Mesenchymal stem cell (in vitro differentiated cells and primary cell): ENCODE measurements around the gene GRIK2.

Experiments
- DNase-seq: peaks from one replicate; pipeline ENCODE4 v3.0.0-alpha.2; 2013
- H2AFZ ChIP-seq: one replicate; pipeline ENCODE4 v1.6.1; 2013; ENCODE audit warnings: low read depth, mild to moderate bottlenecking, control low read depth, inconsistent platforms, low read length, moderate library complexity
- H2AK5ac ChIP-seq: 2 replicates; pipeline ENCODE4 v1.6.1; 2013; ENCODE audit warnings: low read length, moderate library complexity, mild to moderate bottlenecking, inconsistent platforms; ENCODE audit not compliant: severe bottlenecking
- H2BK120ac ChIP-seq: one replicate; pipeline ENCODE4 v1.6.1; 2013; ENCODE audit warnings: low read depth, mild to moderate bottlenecking, inconsistent platforms, low read length, moderate library complexity
- H2BK12ac ChIP-seq, 2 experiments: one replicate each; pipeline ENCODE4 v1.6.1; 2013; ENCODE audit warnings: inconsistent platforms in 2 of 2, low read length in 2 of 2, mild to moderate bottlenecking in 2 of 2, moderate library complexity in 2 of 2, control low read depth in 1 of 2
- H2BK15ac ChIP-seq: one replicate; pipeline ENCODE4 v1.6.1; 2013; ENCODE audit warnings: mild to moderate bottlenecking, low read depth, inconsistent platforms; ENCODE audit not compliant: poor library complexity, severe bottlenecking
- H2BK5ac ChIP-seq: 2 replicates; pipeline ENCODE4 v1.6.1; 2013; ENCODE audit warnings: low read depth, mild to moderate bottlenecking, low read length, control low read depth, inconsistent platforms; ENCODE audit not compliant: poor library complexity, severe bottlenecking
- H3K14ac ChIP-seq, 2 experiments: one replicate each; pipeline ENCODE4 v1.6.1; 2013; ENCODE audit warnings: inconsistent platforms in 2 of 2, low read length in 2 of 2, control low read depth in 1 of 2, mild to moderate bottlenecking in 1 of 2, moderate library complexity in 1 of 2
- H3K18ac ChIP-seq, 2 experiments: one replicate each; pipeline ENCODE4 v1.6.1; 2013; ENCODE audit warnings: inconsistent platforms in 2 of 2, low read length in 2 of 2, control low read depth in 1 of 2, low read depth in 1 of 2, mild to moderate bottlenecking in 1 of 2
- H3K23ac ChIP-seq, 2 experiments: one replicate each; pipeline ENCODE4 v1.6.1; 2013; ENCODE audit warnings: inconsistent platforms in 2 of 2, low read length in 2 of 2, mild to moderate bottlenecking in 2 of 2, moderate library complexity in 2 of 2, control low read depth in 1 of 2
- H3K27ac ChIP-seq: 2 replicates; pipeline ENCODE4 v1.5.1; 2013; ENCODE audit warnings: mild to moderate bottlenecking, moderate library complexity, low read length, control low read depth, inconsistent platforms; ENCODE audit not compliant: poor library complexity, severe bottlenecking
- H3K27me3 ChIP-seq, 2 experiments: 2 replicates each; pipeline versions ENCODE4 v1.6.1 to v1.7.0; 2013; ENCODE audit warnings: low read length in 2 of 2, mild to moderate bottlenecking in 2 of 2, moderate library complexity in 2 of 2, control low read depth in 1 of 2, inconsistent platforms in 1 of 2; ENCODE audit not compliant: control insufficient read depth in 1 of 2, insufficient read depth in 1 of 2
- H3K36me3 ChIP-seq, 2 experiments: 2 replicates each; pipeline versions ENCODE4 v1.6.1 to v1.7.0; 2013; ENCODE audit warnings: low read length in 2 of 2, control low read depth in 1 of 2, inconsistent platforms in 1 of 2, low read depth in 1 of 2, mild to moderate bottlenecking in 1 of 2; ENCODE audit not compliant: insufficient read depth in 2 of 2, control insufficient read depth in 1 of 2
- H3K4ac ChIP-seq, 2 experiments: one replicate each; pipeline ENCODE4 v1.6.1; 2013; ENCODE audit warnings: inconsistent platforms in 2 of 2, low read length in 2 of 2, mild to moderate bottlenecking in 2 of 2, moderate library complexity in 2 of 2, control low read depth in 1 of 2, low read depth in 1 of 2
- H3K4me1 ChIP-seq: 2 replicates; pipeline ENCODE4 v1.6.1; 2013; ENCODE audit warnings: low read depth, low read length, control low read depth; ENCODE audit not compliant: control insufficient read depth, insufficient read depth
- H3K4me2 ChIP-seq: 2 replicates; pipeline ENCODE4 v1.6.1; 2013; ENCODE audit warnings: low read length, mild to moderate bottlenecking, inconsistent platforms; ENCODE audit not compliant: poor library complexity, severe bottlenecking
- H3K4me3 ChIP-seq, 2 experiments: 2 replicates each; pipeline versions ENCODE4 v1.5.1 to v1.7.0; 2013; ENCODE audit warnings: low read length in 2 of 2, mild to moderate bottlenecking in 2 of 2, control low read depth in 1 of 2, low read depth in 1 of 2; ENCODE audit not compliant: insufficient read depth in 1 of 2
- H3K79me1 ChIP-seq: replicated peaks from 2 replicates; pipeline ENCODE4 v1.6.1; 2013; ENCODE audit warnings: mild to moderate bottlenecking, control low read depth, low read length, inconsistent platforms; ENCODE audit not compliant: poor library complexity, severe bottlenecking
- H3K9ac ChIP-seq: 2 replicates; pipeline ENCODE4 v1.7.0; 2013; ENCODE audit warnings: mild to moderate bottlenecking, low read length, moderate library complexity
- H3K9me3 ChIP-seq: 2 replicates; pipeline ENCODE4 v1.7.0; 2013; ENCODE audit warnings: mild to moderate bottlenecking, low read length; ENCODE audit not compliant: control insufficient read depth
- H4K8ac ChIP-seq: one replicate; pipeline ENCODE4 v1.6.1; 2013; ENCODE audit warnings: inconsistent platforms, mild to moderate bottlenecking, low read length, moderate library complexity
- H4K91ac ChIP-seq: one replicate; pipeline ENCODE4 v1.6.1; 2013; ENCODE audit warnings: mild to moderate bottlenecking, low read length, inconsistent platforms
- WGBS: methylation state at CpG from one replicate; pipeline ENCODE4 v1.1.7; 2013; ENCODE audit warnings: mixed read lengths; 5-methylcytosine and 5-hydroxymethylcytosine counted together

GRIK2 gene

DNA sequence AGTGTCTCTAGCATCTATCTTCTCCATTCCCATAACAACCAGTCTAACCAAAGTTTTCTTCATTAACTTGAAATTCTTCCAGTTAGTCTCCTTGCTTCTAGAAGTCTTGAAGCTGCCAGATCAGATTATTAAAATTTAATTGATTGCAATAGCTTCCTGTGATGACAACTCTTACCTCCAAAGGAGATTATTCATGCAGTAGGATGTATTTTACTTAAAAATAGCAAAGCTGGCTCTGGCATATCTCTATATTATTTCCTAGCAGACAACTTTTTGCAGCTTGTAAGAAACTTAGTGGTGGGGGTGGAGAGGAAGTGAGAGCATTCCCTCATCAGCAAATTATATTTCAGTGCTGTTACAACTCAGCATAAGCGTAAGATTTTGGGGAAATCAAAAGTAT lies 290.4 kb downstream of the GRIK2 start:
- no peak overlapping the region for H3K4ac ChIP-seq
- H3K18ac ChIP-seq = no peak overlapping the region
- no peaks in the 10 kb centered on the region for H3K36me3 ChIP-seq
- no peak overlapping the region for H3K23ac ChIP-seq
- no peak overlapping the region for H3K9ac ChIP-seq
- H3K27me3 ChIP-seq = no peaks in the 10 kb centered on the region
- no peak overlapping the region for H2BK120ac ChIP-seq
- no peak overlapping the region for H4K8ac ChIP-seq
- no CpG with 5 or more reads among the region's 1 CpG for WGBS
- no peak overlapping the region for H4K91ac ChIP-seq
- H3K4me3 ChIP-seq = no peak overlapping the region
- no peaks in the 10 kb centered on the region for H3K4me1 ChIP-seq
- no peak overlapping the region for H3K14ac ChIP-seq
- H2AFZ ChIP-seq = no peak overlapping the region
- H3K27ac ChIP-seq = no peak overlapping the region
- H2BK5ac ChIP-seq = no peak overlapping the region
- H3K4me2 ChIP-seq = no peak overlapping the region
- H3K9me3 ChIP-seq = no peaks in the 10 kb centered on the region
- H2BK15ac ChIP-seq = no peak overlapping the region
- no peak overlapping the region for H2BK12ac ChIP-seq
- no peaks in the 10 kb centered on the region for H3K79me1 ChIP-seq
- H2AK5ac ChIP-seq = no peak overlapping the region
- no peak for DNase-seq

DNA sequence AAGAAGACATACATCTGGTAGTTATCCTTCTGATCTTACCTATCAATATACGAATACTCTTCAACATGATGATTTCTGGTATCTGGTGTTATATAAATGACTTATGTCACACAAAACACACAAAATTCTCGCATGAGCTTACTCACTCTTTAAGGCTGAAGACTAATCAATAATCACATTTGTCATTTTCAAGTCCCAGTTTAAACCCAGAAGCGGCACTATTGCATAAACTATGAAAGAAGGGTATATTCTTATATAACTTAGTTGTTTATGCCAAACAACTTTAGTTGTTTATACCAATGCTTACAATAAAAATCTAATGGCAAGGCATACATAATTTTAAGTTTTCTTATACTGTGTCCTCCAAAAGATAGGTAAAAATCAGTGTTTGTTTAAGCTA lies 293.1 kb downstream of the GRIK2 start:
- H3K79me1 ChIP-seq = no peaks in the 10 kb centered on the region
- no peak overlapping the region for H4K91ac ChIP-seq
- no peak overlapping the region for H3K14ac ChIP-seq
- H2BK15ac ChIP-seq = no peak overlapping the region
- no peak overlapping the region for H3K4me2 ChIP-seq
- H3K23ac ChIP-seq = no peak overlapping the region
- H3K4ac ChIP-seq = no peak overlapping the region
- H2AFZ ChIP-seq = no peak overlapping the region
- no peak overlapping the region for H2BK12ac ChIP-seq
- no peak overlapping the region for H4K8ac ChIP-seq
- no peak overlapping the region for H2BK5ac ChIP-seq
- no peak overlapping the region for H2BK120ac ChIP-seq
- H3K4me1 ChIP-seq = no peaks in the 10 kb centered on the region
- H3K36me3 ChIP-seq = no peaks in the 10 kb centered on the region
- no peak overlapping the region for H3K27ac ChIP-seq
- no peak overlapping the region for H3K9ac ChIP-seq
- no peak for DNase-seq
- no peak overlapping the region for H2AK5ac ChIP-seq
- no peak overlapping the region for H3K18ac ChIP-seq
- WGBS = 86% methylated on average over 1 of the region's 3 CpGs
- no peaks in the 10 kb centered on the region for H3K27me3 ChIP-seq
- no peaks in the 10 kb centered on the region for H3K9me3 ChIP-seq
- H3K4me3 ChIP-seq = no peak overlapping the region

DNA sequence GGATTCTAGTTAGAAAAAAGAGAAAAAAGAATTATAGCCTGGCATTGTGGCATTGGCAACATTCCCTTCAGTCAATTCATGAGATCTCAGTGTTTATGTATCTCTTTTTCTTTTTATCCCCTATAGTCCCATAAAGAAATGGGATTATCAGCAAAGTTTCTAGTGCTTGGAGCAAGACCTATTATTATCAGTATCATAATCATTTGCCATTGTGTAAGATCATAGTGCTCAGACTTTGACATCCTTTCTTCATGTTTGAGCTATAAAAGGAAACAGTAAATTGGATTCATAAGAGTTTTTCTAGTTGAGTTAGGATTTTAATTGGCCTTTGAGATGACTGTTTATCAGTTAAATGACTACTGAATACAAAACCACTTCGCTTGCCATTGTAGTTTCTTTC lies 295.6 kb downstream of the GRIK2 start:
- Histone ChIP-seq H2AK5ac (no peak overlapping the region), H2BK12ac (no peak overlapping the region), H3K9ac (no peak overlapping the region), H3K9me3 (no peaks in the 10 kb centered on the region), H3K36me3 (no peaks in the 10 kb centered on the region), H2BK120ac (no peak overlapping the region), H2BK5ac (no peak overlapping the region), H4K91ac (no peak overlapping the region), H3K27ac (no peak overlapping the region), H2AFZ (no peak overlapping the region), H3K14ac (no peak overlapping the region), H3K4me2 (no peak overlapping the region), H3K4me1 (no peaks in the 10 kb centered on the region), H3K79me1 (no peaks in the 10 kb centered on the region), H3K18ac (no peak overlapping the region), H3K4me3 (no peak overlapping the region), H2BK15ac (no peak overlapping the region), H4K8ac (no peak overlapping the region), H3K27me3 (no peaks in the 10 kb centered on the region), H3K4ac (no peak overlapping the region), H3K23ac (no peak overlapping the region)
- no CpG with 5 or more reads among the region's 1 CpG for WGBS
- DNase-seq = no peak

DNA sequence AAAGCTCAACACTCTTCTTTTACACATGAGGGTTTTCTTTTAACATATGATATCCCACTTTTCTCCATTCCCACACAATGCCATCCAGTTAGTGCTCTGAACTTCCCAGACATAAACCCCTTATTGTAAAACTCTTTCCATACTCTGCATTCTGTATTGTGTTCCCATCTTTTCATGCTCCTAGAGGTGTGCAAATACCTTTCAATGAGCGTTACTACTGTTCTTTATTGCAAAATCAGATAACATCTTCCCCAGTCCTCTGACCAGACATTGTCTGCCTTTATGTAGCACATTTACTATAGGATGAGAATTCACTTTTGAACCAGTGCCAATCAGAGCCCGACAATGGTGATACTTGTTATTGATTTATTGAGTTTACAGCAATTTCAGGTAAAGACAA lies 296.2 kb downstream of the GRIK2 start:
- DNase-seq = no peak
- H3K4ac ChIP-seq = no peak overlapping the region
- H2BK120ac ChIP-seq = no peak overlapping the region
- no peak overlapping the region for H3K27ac ChIP-seq
- no peak overlapping the region for H3K4me3 ChIP-seq
- H3K4me1 ChIP-seq = no peaks in the 10 kb centered on the region
- no peaks in the 10 kb centered on the region for H3K79me1 ChIP-seq
- H3K4me2 ChIP-seq = no peak overlapping the region
- H3K9ac ChIP-seq = no peak overlapping the region
- H3K9me3 ChIP-seq = no peaks in the 10 kb centered on the region
- H2AK5ac ChIP-seq = no peak overlapping the region
- 100% methylated on average over 1 of the region's 2 CpGs for WGBS
- H2BK15ac ChIP-seq = no peak overlapping the region
- H2AFZ ChIP-seq = no peak overlapping the region
- H4K8ac ChIP-seq = no peak overlapping the region
- no peak overlapping the region for H2BK12ac ChIP-seq
- no peaks in the 10 kb centered on the region for H3K36me3 ChIP-seq
- H3K27me3 ChIP-seq = no peaks in the 10 kb centered on the region
- H4K91ac ChIP-seq = no peak overlapping the region
- no peak overlapping the region for H2BK5ac ChIP-seq
- no peak overlapping the region for H3K14ac ChIP-seq
- no peak overlapping the region for H3K23ac ChIP-seq
- H3K18ac ChIP-seq = no peak overlapping the region
